RWPE2 (cell line): ENCODE measurements around the gene PLIN1.

ENCODE experiments used
- ATAC-seq: fragments of 200-7000 bp; cut with Tn5 transposase; 3 replicates; pipeline ENCODE4 v1.9.1; 2021; ENCODE audit warnings: low read depth
- DNase-seq: peaks from one replicate; pipeline ENCODE4 v3.0.0-alpha.2; 2020; ENCODE audit warnings: low spot score
- H3K27ac ChIP-seq: fragments of 450-650 bp; 2 replicates; pipeline ENCODE4 v1.5.1; 2017; ENCODE audit warnings: mild to moderate bottlenecking; ENCODE audit not compliant: poor library complexity, severe bottlenecking
- H3K27me3 ChIP-seq: fragments of 250-450 bp; sonication (Bioruptor Pico); 2 replicates; pipeline ENCODE4 v1.5.1; 2021; ENCODE audit warnings: mild to moderate bottlenecking, moderate library complexity; ENCODE audit not compliant: insufficient read depth, poor library complexity, severe bottlenecking
- H3K36me3 ChIP-seq: fragments of 250-450 bp; sonication (Bioruptor Pico); 2 replicates; pipeline ENCODE4 v1.5.1; 2020; ENCODE audit warnings: low read depth, mild to moderate bottlenecking, moderate library complexity
- H3K4me1 ChIP-seq: fragments of 250-450 bp; sonication (Bioruptor Pico); 2 replicates; pipeline ENCODE4 v1.5.1; 2021; ENCODE audit warnings: mild to moderate bottlenecking, moderate library complexity; ENCODE audit not compliant: insufficient read depth, poor library complexity, severe bottlenecking
- H3K4me3 ChIP-seq: fragments of 250-450 bp; sonication (Bioruptor Pico); 2 replicates; pipeline ENCODE4 v1.5.1; 2021; ENCODE audit warnings: mild to moderate bottlenecking, moderate library complexity; ENCODE audit not compliant: severe bottlenecking
- H3K9me3 ChIP-seq: fragments of 250-450 bp; sonication (Bioruptor Pico); 2 replicates; pipeline ENCODE4 v1.5.1; 2021; ENCODE audit warnings: mild to moderate bottlenecking, moderate library complexity; ENCODE audit not compliant: severe bottlenecking
- CTCF ChIP-seq: fragments of 450-650 bp; IDR thresholded peaks from one replicate; pipeline ENCODE4 v1.5.1; 2017; ENCODE audit warnings: mild to moderate bottlenecking, moderate library complexity; ENCODE audit not compliant: poor library complexity, severe bottlenecking

PLIN1 gene

GRCh38 chr15:89645680-89646079 is 33.5 kb downstream of the PLIN1 start:
- no peak for ATAC-seq
- Histone ChIP-seq H3K36me3 (peaks cover 21% of the 10 kb centered on the region; the same call in 1 of the 2 replicates), H3K9me3 (no peaks in the 10 kb centered on the region), H3K4me3 (no peak overlapping the region), H3K4me1 (no peaks in the 10 kb centered on the region), H3K27me3 (no peaks in the 10 kb centered on the region), H3K27ac (no peak overlapping the region)
- TF ChIP-seq CTCF, result no peak
- peak; percentile 68 for DNase-seq

GRCh38 chr15:89642106-89642505 is 37.1 kb downstream of the PLIN1 start:
- Histone ChIP-seq H3K4me1 (no peaks in the 10 kb centered on the region), H3K4me3 (no peak overlapping the region), H3K27ac (no peak overlapping the region), H3K27me3 (no peaks in the 10 kb centered on the region), H3K9me3 (peaks cover 3% of the 10 kb centered on the region), H3K36me3 (peaks cover 33% of the 10 kb centered on the region)
- ATAC-seq, result no peak
- no peak for TF ChIP-seq CTCF
- DNase-seq, result no peak

GRCh38 chr15:89641053-89641452 is 38.1 kb downstream of the PLIN1 start:
- no peak; the same call in 2 of the 3 replicates for ATAC-seq

GRCh38 chr15:89640245-89640644 is 38.9 kb downstream of the PLIN1 start:
- H3K27me3 ChIP-seq, result no peaks in the 10 kb centered on the region
- no peak for TF ChIP-seq CTCF
- DNase-seq (no peak), ATAC-seq (no peak)
- no peaks in the 10 kb centered on the region for H3K4me1 ChIP-seq
- no peak overlapping the region for H3K4me3 ChIP-seq
- H3K36me3 ChIP-seq, result peaks cover 33% of the 10 kb centered on the region
- no peak overlapping the region for H3K27ac ChIP-seq
- H3K9me3 ChIP-seq, result peaks cover 3% of the 10 kb centered on the region

More at GRCh38 chr15:89641053-89641452, 38.1 kb downstream of the PLIN1 start:
- peaks cover 3% of the 10 kb centered on the region for H3K9me3 ChIP-seq
- no peak overlapping the region for H3K27ac ChIP-seq
- no peak for TF ChIP-seq CTCF
- H3K4me1 ChIP-seq, result no peaks in the 10 kb centered on the region
- no peaks in the 10 kb centered on the region for H3K27me3 ChIP-seq
- DNase-seq, result no peak
- peaks cover 33% of the 10 kb centered on the region for H3K36me3 ChIP-seq
- H3K4me3 ChIP-seq, result no peak overlapping the region

- peaks cover 51% of the 10 kb centered on the region for H3K36me3 ChIP-seq
- H3K9me3 ChIP-seq, result peaks cover 2% of the 10 kb centered on the region
- no peak for TF ChIP-seq CTCF
- H3K27ac ChIP-seq, result no peak overlapping the region
- H3K4me3 ChIP-seq, result no peak overlapping the region
- H3K27me3 ChIP-seq, result no peaks in the 10 kb centered on the region
- H3K4me1 ChIP-seq, result no peaks in the 10 kb centered on the region
- no peak for DNase-seq
- ATAC-seq, result no peak
Observed at GRCh38 chr15:89633585-89633984, 45.6 kb downstream of the PLIN1 start.
